Tibial nerve (tissue), 4 donors: ENCODE data around the gene KIF17. TPM values are rescaled to one million over a fixed set of nuclear protein-coding genes. Genes with fewer than 3 reads are reported as not detected.
A peak's percentile ranks its signal among the peaks of the same experiment; 100 is the strongest.

Source experiments
- DNase-seq, 2 donors: peaks; one replicate each; pipeline ENCODE4 v3.0.0-alpha.2; 2019; ENCODE audit warnings: low spot score in 2 of 2
- H3K27ac ChIP-seq, 4 donors: fragments of 200-600 bp; sonication (generic) in 3 of 4; one replicate each; pipeline ENCODE4 v1.5.1; 2017 to 2019; ENCODE audit warnings: mild to moderate bottlenecking in 1 of 4
- H3K27me3 ChIP-seq, 2 donors: fragments of 200-600 bp; sonication (generic) in 1 of 2; one replicate each; pipeline versions ENCODE4 v1.5.1 to v1.6.0; 2017 to 2019
- H3K36me3 ChIP-seq, 3 donors: fragments of 200-600 bp; sonication (generic); one replicate each; pipeline ENCODE4 v1.5.1; 2018 to 2019
- H3K4me1 ChIP-seq, 4 donors: fragments of 200-600 bp; sonication (generic) in 3 of 4; one replicate each; pipeline ENCODE4 v1.5.1; 2017 to 2019
- H3K4me3 ChIP-seq, 4 donors: fragments of 200-600 bp; sonication (generic) in 3 of 4; one replicate each; pipeline ENCODE4 v1.5.1; 2017 to 2019; ENCODE audit warnings: mild to moderate bottlenecking in 1 of 4, moderate library complexity in 1 of 4
- H3K9me3 ChIP-seq, 4 donors: fragments of 200-600 bp; sonication (generic) in 3 of 4; one replicate each; pipeline ENCODE4 v1.5.1; 2017 to 2019
- EP300 ChIP-seq, 2 donors: sonication (generic); formaldehyde crosslinking; IDR thresholded peaks; one replicate each; pipeline ENCODE4 v1.6.1; 2017; ENCODE audit warnings: antibody characterized with exemption in 2 of 2, mild to moderate bottlenecking in 1 of 2
- POLR2A ChIP-seq, 2 donors: fragments of 450-650 bp; IDR thresholded peaks; one replicate each; pipeline ENCODE4 v1.6.1; 2017; ENCODE audit warnings: antibody characterized with exemption in 2 of 2, mild to moderate bottlenecking in 2 of 2, moderate library complexity in 2 of 2
- WGBS, 2 donors: methylation state at CpG; one replicate each; pipeline ENCODE4 v1.1.5; 2018; 5-methylcytosine and 5-hydroxymethylcytosine counted together
- total RNA-seq, 4 donors: library from RNA; depleted of rRNA; stranded (reverse); fragments of >200 nt; gene quantifications; one replicate each; pipeline ENCODE4 v1.1.0, GENCODE V29; 2016
- TF ChIP-seq, protein P1 (sequence below), 5 experiments: fragments of 200-600 bp in 3 of 5; fragments of 450-650 bp in 2 of 5; sonication (generic) in 3 of 5; IDR thresholded peaks; one replicate each; pipeline ENCODE4 v1.5.1; 2016 to 2019; ENCODE audit warnings: antibody characterized with exemption in 5 of 5, mild to moderate bottlenecking in 3 of 5, moderate library complexity in 2 of 5

Gene KIF17
- total RNA-seq, 4 donors from 2014 or later = 0.59 to 4.2 (median 3.3) TPM

DNA sequence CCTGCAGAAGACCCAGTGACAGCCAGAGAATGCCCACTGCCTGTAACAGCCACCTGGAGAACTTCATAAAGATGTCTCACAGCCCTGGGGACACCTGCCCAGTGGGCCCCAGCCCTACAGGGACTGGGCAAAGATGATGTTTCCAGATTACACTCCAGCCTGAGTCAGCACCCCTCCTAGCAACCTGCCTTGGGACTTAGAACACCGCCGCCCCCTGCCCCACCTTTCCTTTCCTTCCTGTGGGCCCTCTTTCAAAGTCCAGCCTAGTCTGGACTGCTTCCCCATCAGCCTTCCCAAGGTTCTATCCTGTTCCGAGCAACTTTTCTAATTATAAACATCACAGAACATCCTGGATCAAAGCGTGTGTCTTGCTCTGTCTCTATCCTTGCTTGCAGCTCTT lies 99.3 kb downstream of the KIF17 start:
- WGBS, 2 donors = 59 to 63% methylated on average over 4 of the region's 4 CpGs
- Histone ChIP-seq H3K9me3 (no peaks in the 10 kb centered on the region), H3K27me3 (no peaks in the 10 kb centered on the region), H3K4me1 (peaks cover 0 to 7% (median 0%) of the 10 kb centered on the region in 4 donors), H3K27ac (no peak overlapping the region), H3K4me3 (no peak overlapping the region), H3K36me3 (no peaks in the 10 kb centered on the region)
- no peak for DNase-seq
- TF ChIP-seq EP300 (IDR thresholded peaks at IDR 0.05) = no peak
- TF ChIP-seq, protein P1, sequence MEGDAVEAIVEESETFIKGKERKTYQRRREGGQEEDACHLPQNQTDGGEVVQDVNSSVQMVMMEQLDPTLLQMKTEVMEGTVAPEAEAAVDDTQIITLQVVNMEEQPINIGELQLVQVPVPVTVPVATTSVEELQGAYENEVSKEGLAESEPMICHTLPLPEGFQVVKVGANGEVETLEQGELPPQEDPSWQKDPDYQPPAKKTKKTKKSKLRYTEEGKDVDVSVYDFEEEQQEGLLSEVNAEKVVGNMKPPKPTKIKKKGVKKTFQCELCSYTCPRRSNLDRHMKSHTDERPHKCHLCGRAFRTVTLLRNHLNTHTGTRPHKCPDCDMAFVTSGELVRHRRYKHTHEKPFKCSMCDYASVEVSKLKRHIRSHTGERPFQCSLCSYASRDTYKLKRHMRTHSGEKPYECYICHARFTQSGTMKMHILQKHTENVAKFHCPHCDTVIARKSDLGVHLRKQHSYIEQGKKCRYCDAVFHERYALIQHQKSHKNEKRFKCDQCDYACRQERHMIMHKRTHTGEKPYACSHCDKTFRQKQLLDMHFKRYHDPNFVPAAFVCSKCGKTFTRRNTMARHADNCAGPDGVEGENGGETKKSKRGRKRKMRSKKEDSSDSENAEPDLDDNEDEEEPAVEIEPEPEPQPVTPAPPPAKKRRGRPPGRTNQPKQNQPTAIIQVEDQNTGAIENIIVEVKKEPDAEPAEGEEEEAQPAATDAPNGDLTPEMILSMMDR (IDR thresholded peaks at IDR 0.05) = no peak
- TF ChIP-seq POLR2A (IDR thresholded peaks at IDR 0.05) = no peak

DNA sequence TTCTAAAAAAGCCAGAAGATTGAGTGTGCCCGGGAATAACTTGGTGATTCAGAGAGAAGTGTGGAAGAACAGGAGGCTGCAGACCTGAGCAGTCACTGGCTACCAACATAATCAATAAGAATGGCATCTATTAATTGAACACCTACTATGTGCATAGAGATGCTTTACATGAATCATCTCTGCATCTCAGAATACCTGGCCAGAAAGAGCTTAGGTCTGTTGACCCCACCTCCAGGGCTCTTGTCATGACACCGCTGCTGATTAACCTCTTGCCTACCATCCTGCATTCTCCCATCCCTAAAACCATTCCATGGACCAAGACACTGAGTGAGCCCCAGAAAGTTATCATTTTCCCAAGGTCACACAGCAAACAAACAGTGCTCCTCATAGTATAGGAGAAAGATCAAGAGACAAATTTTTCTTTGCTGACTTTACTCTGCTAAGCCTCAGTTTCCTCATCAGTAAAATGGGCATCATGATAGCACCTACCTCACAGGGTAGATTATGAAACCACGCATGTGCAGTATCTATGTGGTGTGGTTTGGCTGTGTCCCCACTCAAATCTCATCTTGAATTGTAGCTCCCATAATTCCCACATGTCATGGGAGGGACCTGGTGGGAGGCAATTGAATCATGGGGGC lies 100.8 kb downstream of the KIF17 start:
- H3K9me3 ChIP-seq = no peaks in the 10 kb centered on the region
- no peaks in the 10 kb centered on the region for H3K36me3 ChIP-seq
- no peak for TF ChIP-seq POLR2A (IDR thresholded peaks at IDR 0.05)
- TF ChIP-seq, protein P1 (IDR thresholded peaks at IDR 0.05) = no peak
- no peak for TF ChIP-seq EP300 (IDR thresholded peaks at IDR 0.05)
- 75 to 77% methylated on average over 3 of the region's 3 CpGs for WGBS, 2 donors
- H3K27ac ChIP-seq = no peak overlapping the region
- no peaks in the 10 kb centered on the region for H3K27me3 ChIP-seq
- no peak overlapping the region for H3K4me3 ChIP-seq
- no peak for DNase-seq
- H3K4me1 ChIP-seq = peaks cover 0 to 7% (median 0%) of the 10 kb centered on the region in 4 donors

DNA sequence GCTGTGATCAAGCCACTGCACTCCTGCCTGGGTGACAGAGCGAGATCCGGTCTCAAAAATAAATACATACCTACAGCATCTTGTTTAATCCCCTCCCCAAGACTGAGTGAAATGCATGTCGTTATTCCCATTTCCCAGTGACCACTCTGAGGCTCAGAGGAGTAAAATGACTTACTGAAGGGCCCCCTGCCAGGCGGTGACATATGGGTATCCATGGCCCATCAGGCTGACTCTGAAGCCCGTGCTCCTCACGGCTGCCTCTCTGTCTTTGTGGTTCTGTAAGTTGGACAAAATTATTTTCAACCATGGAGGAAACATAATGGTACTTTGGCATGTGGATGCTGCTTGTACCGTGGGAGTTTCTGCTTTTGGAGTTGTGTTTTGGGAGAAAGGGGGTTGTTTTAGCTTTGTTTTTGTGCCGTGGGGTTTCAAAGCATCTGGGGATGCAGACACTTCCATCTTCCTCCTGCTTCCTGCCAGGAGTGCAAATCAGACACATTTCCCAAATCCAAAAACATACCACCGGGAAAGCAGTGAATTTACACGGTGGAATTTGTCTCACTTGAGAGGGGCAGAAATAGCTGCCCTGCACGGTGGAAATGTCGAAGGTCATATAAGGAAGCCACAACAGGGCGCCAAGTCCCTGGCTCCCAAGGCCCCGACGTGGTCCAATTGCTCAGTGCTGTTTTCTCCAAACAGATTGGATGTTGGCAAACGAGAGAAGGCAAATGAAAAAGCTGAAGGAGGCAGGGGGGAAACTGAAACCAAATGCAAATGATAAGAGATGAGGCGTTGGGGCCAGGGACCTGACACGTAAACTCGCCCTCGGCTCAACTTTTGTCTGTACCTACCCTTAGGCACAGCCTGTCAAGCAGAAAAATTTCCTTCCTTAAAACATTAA lies 101.6 kb downstream of the KIF17 start:
- Histone ChIP-seq H3K36me3 (no peaks in the 10 kb centered on the region), H3K4me3 (no peak overlapping the region), H3K4me1 (peaks cover 0 to 7% (median 0%) of the 10 kb centered on the region in 4 donors), H3K27ac (peak overlapping the region in 1 of 4 donors; percentile 1), H3K9me3 (no peaks in the 10 kb centered on the region), H3K27me3 (no peaks in the 10 kb centered on the region)
- 36 to 43% methylated on average over 20 of the region's 20 CpGs for WGBS, 2 donors
- DNase-seq = no peak
- TF ChIP-seq POLR2A (IDR thresholded peaks at IDR 0.05) = no peak
- TF ChIP-seq EP300 (IDR thresholded peaks at IDR 0.05) = no peak
- TF ChIP-seq, protein P1 (IDR thresholded peaks at IDR 0.05) = no peak

DNA sequence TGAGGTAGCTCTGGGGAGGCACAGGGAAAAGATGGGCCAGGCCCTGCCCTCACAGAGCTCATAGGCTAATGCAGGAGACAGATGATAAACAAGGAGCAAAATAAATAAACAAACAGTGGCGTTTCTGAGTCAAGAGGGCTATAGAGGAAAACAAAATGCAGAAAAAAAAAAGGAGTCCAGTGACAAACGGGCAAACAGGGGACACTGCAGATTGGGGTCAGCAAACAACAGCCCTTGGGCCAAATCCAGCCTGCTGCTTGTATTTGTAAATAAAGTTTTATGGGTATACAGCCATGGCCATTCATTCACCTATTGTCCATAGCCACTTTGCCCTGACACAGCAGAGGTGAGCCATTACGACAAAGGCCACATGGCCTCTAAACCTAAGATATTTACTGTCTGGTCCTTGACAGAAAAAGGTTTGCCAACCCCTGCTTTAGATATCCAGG lies 103.7 kb downstream of the KIF17 start:
- DNase-seq = no peak
- WGBS, 2 donors = 48 to 57% methylated on average over 3 of the region's 3 CpGs
- peaks cover 0 to 7% (median 0%) of the 10 kb centered on the region in 4 donors for H3K4me1 ChIP-seq
- TF ChIP-seq, protein P1 (IDR thresholded peaks at IDR 0.05) = no peak
- TF ChIP-seq EP300 (IDR thresholded peaks at IDR 0.05) (no peak), POLR2A (IDR thresholded peaks at IDR 0.05) (no peak)
- no peaks in the 10 kb centered on the region for H3K9me3 ChIP-seq
- no peak overlapping the region for H3K4me3 ChIP-seq
- no peaks in the 10 kb centered on the region for H3K27me3 ChIP-seq
- no peak overlapping the region for H3K27ac ChIP-seq
- H3K36me3 ChIP-seq = no peaks in the 10 kb centered on the region

Other genes starting within 250 kb of the KIF17 start
- gene CAMK2N1, start 231.8 kb downstream of the KIF17 start, total RNA-seq = 1 to 10 TPM; 2.4 to 5.9 (median 4.8) TPM
- gene MUL1, start 209.9 kb downstream of the KIF17 start, total RNA-seq = 10 to 100 TPM; 27.5 to 31.2 (median 30.6) TPM
- gene FAM43B, start 165.4 kb downstream of the KIF17 start, total RNA-seq = 1 to 10 TPM in 1 of 4 donors, under 1 TPM in 1, not detected in 2; 0.90 to 1.0 TPM
- 1 to 10 TPM in 3 of 4 donors, under 1 TPM in 1; 0.84 to 5.7 (median 3.8) TPM for gene CDA, start 128.9 kb downstream of the KIF17 start, total RNA-seq
- 100 to 1,000 TPM in 3 of 4 donors, 10 to 100 TPM in 1; 93.9 to 134 (median 124) TPM for gene PINK1, start 84.5 kb downstream of the KIF17 start, total RNA-seq
- gene DDOST, start 56.6 kb downstream of the KIF17 start, total RNA-seq = 100 to 1,000 TPM in 2 of 4 donors, 10 to 100 TPM in 2; 79.7 to 115 (median 99.6) TPM
- not detected for gene SH2D5, start 14.7 kb upstream of the KIF17 start, total RNA-seq
- gene HP1BP3, start 69.3 kb upstream of the KIF17 start, total RNA-seq = 100 to 1,000 TPM; 222 to 491 (median 311) TPM